ENCODE data around the gene MAP3K3.

- no peak for TF ChIP-seq POLR2A (IDR thresholded peaks at IDR 0.05; ENCODE audit: low read length)
- no peak for TF ChIP-seq GATA1 (IDR thresholded peaks at IDR 0.05; ENCODE audit: low read depth, low read length)
These were observed 11.5 kb downstream of the MAP3K3 start for GRCh38 chr17:63633742-63634141.
